HEK293 (cell line): Measurements from ENCODE around the gene GALNS.

Experiments used
- ATF2 ChIP-seq: fragments of 450-650 bp; formaldehyde crosslinking; IDR thresholded peaks from 2 replicates; pipeline ENCODE4 v1.5.1; 2016; ENCODE audit warnings: missing biosample characterization, missing genetic modification characterization, low read depth
- KLF16 ChIP-seq: fragments of 450-650 bp; formaldehyde crosslinking; IDR thresholded peaks from 2 replicates; pipeline ENCODE4 v1.5.1; 2017; ENCODE audit warnings: missing biosample characterization, missing genetic modification characterization
- MYNN ChIP-seq: fragments of 450-650 bp; formaldehyde crosslinking; IDR thresholded peaks from 2 replicates; pipeline ENCODE4 v1.5.1; 2016; ENCODE audit warnings: missing biosample characterization, missing genetic modification characterization, borderline replicate concordance
- MZF1 ChIP-seq: fragments of 450-650 bp; formaldehyde crosslinking; IDR thresholded peaks from 2 replicates; pipeline ENCODE4 v1.5.1; 2017; ENCODE audit warnings: missing biosample characterization, missing genetic modification characterization, borderline replicate concordance
- SETDB1 ChIP-seq: IDR thresholded peaks from one replicate; pipeline ENCODE4 v1.6.1; 2017; ENCODE audit warnings: mild to moderate bottlenecking, low read length, moderate library complexity, mixed read lengths; ENCODE audit not compliant: insufficient read length
- YY1 ChIP-seq: fragments of 450-650 bp; formaldehyde crosslinking; IDR thresholded peaks from 2 replicates; pipeline ENCODE4 v1.5.1; 2018; ENCODE audit warnings: missing biosample characterization, missing genetic modification characterization
- ZBTB11 ChIP-seq: fragments of 450-650 bp; formaldehyde crosslinking; conservative IDR thresholded peaks from 2 replicates; pipeline ENCODE4 v1.5.1; 2016; ENCODE audit warnings: low read depth, missing biosample characterization, missing genetic modification characterization
- ZNF747 ChIP-seq: fragments of 450-650 bp; formaldehyde crosslinking; IDR thresholded peaks from 2 replicates; pipeline ENCODE4 v1.5.1; 2016; ENCODE audit warnings: missing biosample characterization, missing genetic modification characterization
- ZNF791 ChIP-seq: fragments of 450-650 bp; formaldehyde crosslinking; IDR thresholded peaks from 2 replicates; pipeline ENCODE4 v1.5.1; 2016; ENCODE audit warnings: missing biosample characterization, missing genetic modification characterization
- TF ChIP-seq, protein P1 (sequence below): fragments of 450-650 bp; formaldehyde crosslinking; IDR thresholded peaks from 2 replicates; pipeline ENCODE4 v1.5.1; 2016; ENCODE audit warnings: missing biosample characterization, missing genetic modification characterization
- TF ChIP-seq, protein P2 (sequence below): fragments of 450-650 bp; formaldehyde crosslinking; IDR thresholded peaks from 2 replicates; pipeline ENCODE4 v1.5.1; 2016; ENCODE audit warnings: missing biosample characterization, missing genetic modification characterization

DNA sequence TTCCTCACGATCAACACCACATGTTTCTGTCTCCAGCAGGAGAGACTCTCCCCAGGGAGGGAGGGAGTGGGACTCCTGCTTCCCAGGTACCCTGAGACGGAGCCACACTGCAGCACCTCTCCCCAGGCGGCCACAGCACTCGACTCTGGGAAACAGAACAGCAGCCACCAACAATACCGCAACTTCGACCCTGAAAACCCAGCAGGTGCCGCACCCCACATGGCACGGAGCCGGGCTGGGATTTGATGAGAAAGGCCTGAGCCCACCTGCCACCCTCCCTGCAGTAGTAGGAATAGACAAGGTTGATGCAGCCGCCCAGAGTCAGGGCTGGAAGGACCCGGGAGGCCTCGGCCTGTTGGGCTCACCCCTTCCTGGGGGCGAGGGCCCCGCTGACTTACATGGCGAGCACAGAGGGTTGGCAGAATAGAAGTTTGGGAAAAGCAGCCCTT lies 14.4 kb downstream of the GALNS start:
- TF ChIP-seq ZNF747, result no peak
- TF ChIP-seq MYNN, result no peak
- TF ChIP-seq, protein P1, sequence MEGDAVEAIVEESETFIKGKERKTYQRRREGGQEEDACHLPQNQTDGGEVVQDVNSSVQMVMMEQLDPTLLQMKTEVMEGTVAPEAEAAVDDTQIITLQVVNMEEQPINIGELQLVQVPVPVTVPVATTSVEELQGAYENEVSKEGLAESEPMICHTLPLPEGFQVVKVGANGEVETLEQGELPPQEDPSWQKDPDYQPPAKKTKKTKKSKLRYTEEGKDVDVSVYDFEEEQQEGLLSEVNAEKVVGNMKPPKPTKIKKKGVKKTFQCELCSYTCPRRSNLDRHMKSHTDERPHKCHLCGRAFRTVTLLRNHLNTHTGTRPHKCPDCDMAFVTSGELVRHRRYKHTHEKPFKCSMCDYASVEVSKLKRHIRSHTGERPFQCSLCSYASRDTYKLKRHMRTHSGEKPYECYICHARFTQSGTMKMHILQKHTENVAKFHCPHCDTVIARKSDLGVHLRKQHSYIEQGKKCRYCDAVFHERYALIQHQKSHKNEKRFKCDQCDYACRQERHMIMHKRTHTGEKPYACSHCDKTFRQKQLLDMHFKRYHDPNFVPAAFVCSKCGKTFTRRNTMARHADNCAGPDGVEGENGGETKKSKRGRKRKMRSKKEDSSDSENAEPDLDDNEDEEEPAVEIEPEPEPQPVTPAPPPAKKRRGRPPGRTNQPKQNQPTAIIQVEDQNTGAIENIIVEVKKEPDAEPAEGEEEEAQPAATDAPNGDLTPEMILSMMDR (tag by site-specific recombination), result no peak
- TF ChIP-seq KLF16 (tag by site-specific recombination), result no peak
- no peak for TF ChIP-seq ATF2
- TF ChIP-seq ZBTB11 (tag by site-specific recombination), result no peak
- no peak for TF ChIP-seq ZNF791 (tag by site-specific recombination)
- TF ChIP-seq SETDB1, result no peak
- TF ChIP-seq, protein P2, sequence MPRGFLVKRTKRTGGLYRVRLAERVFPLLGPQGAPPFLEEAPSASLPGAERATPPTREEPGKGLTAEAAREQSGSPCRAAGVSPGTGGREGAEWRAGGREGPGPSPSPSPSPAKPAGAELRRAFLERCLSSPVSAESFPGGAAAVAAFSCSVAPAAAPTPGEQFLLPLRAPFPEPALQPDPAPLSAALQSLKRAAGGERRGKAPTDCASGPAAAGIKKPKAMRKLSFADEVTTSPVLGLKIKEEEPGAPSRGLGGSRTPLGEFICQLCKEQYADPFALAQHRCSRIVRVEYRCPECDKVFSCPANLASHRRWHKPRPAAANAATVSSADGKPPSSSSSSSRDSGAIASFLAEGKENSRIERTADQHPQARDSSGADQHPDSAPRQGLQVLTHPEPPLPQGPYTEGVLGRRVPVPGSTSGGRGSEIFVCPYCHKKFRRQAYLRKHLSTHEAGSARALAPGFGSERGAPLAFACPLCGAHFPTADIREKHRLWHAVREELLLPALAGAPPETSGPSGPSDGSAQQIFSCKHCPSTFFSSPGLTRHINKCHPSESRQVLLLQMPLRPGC (tag by site-specific recombination), result no peak
- TF ChIP-seq YY1, result no peak
- no peak for TF ChIP-seq MZF1 (tag by site-specific recombination)
